Testis (tissue), 5 donors: ENCODE data around the gene SPAG17. TPM values are rescaled to one million over a fixed set of nuclear protein-coding genes. Genes with fewer than 3 reads are reported as not detected.

Source experiments
- DNase-seq: peaks from one replicate; pipeline ENCODE4 v3.0.0-alpha.2; 2019
- H3K27ac ChIP-seq, 2 donors: fragments of 200-600 bp; sonication (generic); one replicate each; pipeline ENCODE4 v1.5.1; 2019
- H3K27me3 ChIP-seq: fragments of 200-600 bp; sonication (generic); one replicate; pipeline ENCODE4 v1.5.1; 2019
- H3K36me3 ChIP-seq: fragments of 200-600 bp; sonication (generic); one replicate; pipeline ENCODE4 v1.5.1; 2017; ENCODE audit warnings: low read depth; ENCODE audit errors: missing control alignments
- H3K4me1 ChIP-seq: fragments of 200-600 bp; sonication (generic); one replicate; pipeline ENCODE4 v1.5.1; 2019
- H3K4me3 ChIP-seq, 2 donors: fragments of 200-600 bp; sonication (generic); one replicate each; pipeline ENCODE4 v1.5.1; 2017 to 2019
- H3K9me3 ChIP-seq: fragments of 200-600 bp; sonication (generic); one replicate; pipeline ENCODE4 v1.5.1; 2017
- POLR2A ChIP-seq: fragments of 450-650 bp; IDR thresholded peaks from one replicate; pipeline ENCODE4 v1.6.1; 2017; ENCODE audit warnings: antibody characterized with exemption, mild to moderate bottlenecking, moderate library complexity
- WGBS, 2 donors: methylation state at CpG; one replicate each; pipeline ENCODE4 v1.1.5; 2018; 5-methylcytosine and 5-hydroxymethylcytosine counted together
- intact Hi-C: fragments of 100-400 bp; cut with DNase I; formaldehyde crosslinking; loops from one replicate; pipeline ENCODE4 v1.15.1; 2023; ENCODE audit warnings: low total_unique reads
- long read RNA-seq, 2 donors: transcript quantifications; one replicate each; lab custom pipeline, GENCODE V29; 2026
- polyA plus RNA-seq: library from polyadenylated mRNA; stranded (reverse); fragments of 350-450 nt; fragmentation: Illumina TruSeq; extraction: RNeasy Lipid Tissue Mini Kit (QIAGEN cat#74804); gene quantifications from one replicate; pipeline ENCODE4 v1.2.3, GENCODE V29; 2014; ENCODE audit warnings: low read depth, low replicate concordance; ENCODE audit not compliant: insufficient read depth
- total RNA-seq, 2 donors: library from RNA; depleted of rRNA; stranded (reverse); fragments of >200 nt; gene quantifications; one replicate each; pipeline ENCODE4 v1.2.3, GENCODE V29; 2016
- TF ChIP-seq, protein P1 (sequence below), 3 experiments: fragments of 450-650 bp in 2 of 3; fragments of 200-600 bp in 1 of 3; sonication (generic) in 1 of 3; IDR thresholded peaks; one replicate each; pipeline ENCODE4 v1.5.1; 2016 to 2019; ENCODE audit warnings: antibody characterized with exemption in 3 of 3, mild to moderate bottlenecking in 2 of 3, moderate library complexity in 1 of 3

Gene SPAG17
- 10 to 100 TPM; 34.6 to 95.7 TPM for total RNA-seq
- 38.7 TPM for polyA plus RNA-seq
- long read RNA-seq, donor 1, result 0 reads
- long read RNA-seq, donor 2, result 0 reads

GRCh38 chr1:118185084-118185832 lies at the start of gene SPAG17:
SPAG17 (minus strand) TSS chr1:118185228; CDS start chr1:118185157, 71 bp downstream.
- Histone ChIP-seq H3K9me3 (no peaks in the 10 kb centered on the region), H3K36me3 (no peaks in the 10 kb centered on the region), H3K27me3 (no peaks in the 10 kb centered on the region), H3K4me3 (peak within 1 kb of the TSS; percentile 46 to 60), H3K27ac (peak within 1 kb of the TSS; percentile 34 to 38), H3K4me1 (no peaks in the 10 kb centered on the region)
- WGBS, 2 donors, result 4 to 10% methylated on average over 21 to 30 of the region's 30 CpGs
- intact Hi-C loops, result no loop called here
- peak; percentile 89 for DNase-seq
- TF ChIP-seq POLR2A, result no peak
- TF ChIP-seq, protein P1, sequence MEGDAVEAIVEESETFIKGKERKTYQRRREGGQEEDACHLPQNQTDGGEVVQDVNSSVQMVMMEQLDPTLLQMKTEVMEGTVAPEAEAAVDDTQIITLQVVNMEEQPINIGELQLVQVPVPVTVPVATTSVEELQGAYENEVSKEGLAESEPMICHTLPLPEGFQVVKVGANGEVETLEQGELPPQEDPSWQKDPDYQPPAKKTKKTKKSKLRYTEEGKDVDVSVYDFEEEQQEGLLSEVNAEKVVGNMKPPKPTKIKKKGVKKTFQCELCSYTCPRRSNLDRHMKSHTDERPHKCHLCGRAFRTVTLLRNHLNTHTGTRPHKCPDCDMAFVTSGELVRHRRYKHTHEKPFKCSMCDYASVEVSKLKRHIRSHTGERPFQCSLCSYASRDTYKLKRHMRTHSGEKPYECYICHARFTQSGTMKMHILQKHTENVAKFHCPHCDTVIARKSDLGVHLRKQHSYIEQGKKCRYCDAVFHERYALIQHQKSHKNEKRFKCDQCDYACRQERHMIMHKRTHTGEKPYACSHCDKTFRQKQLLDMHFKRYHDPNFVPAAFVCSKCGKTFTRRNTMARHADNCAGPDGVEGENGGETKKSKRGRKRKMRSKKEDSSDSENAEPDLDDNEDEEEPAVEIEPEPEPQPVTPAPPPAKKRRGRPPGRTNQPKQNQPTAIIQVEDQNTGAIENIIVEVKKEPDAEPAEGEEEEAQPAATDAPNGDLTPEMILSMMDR (IDR thresholded peaks at IDR 0.05), result no peak

DNA sequence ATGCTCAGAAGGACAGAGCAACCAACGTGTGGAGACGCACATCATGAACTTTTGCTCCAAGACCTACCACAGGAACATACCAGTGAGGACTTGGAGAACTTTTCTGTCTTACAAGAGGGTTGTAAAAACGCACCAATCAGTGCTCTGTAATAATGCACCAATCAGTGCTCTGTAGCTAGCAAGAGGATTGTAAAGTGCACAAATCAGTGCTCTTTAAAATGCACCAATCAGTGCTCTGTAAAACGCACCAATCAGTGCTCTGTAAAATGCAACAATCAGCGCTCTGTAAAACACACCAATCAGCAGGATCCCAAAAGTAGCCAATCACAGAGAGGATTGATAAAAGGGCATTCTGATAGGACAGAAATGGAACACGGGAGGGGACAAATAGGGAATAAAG lies 40.4 kb upstream of the SPAG17 start:
- 80 to 86% methylated on average over 6 of the region's 6 CpGs for WGBS, 2 donors
- no peaks in the 10 kb centered on the region for H3K27me3 ChIP-seq
- intact Hi-C loops, result no loop called here
- no peaks in the 10 kb centered on the region for H3K4me1 ChIP-seq
- no peak for DNase-seq
- no peaks in the 10 kb centered on the region for H3K36me3 ChIP-seq
- H3K27ac ChIP-seq, result no peak overlapping the region
- no peak overlapping the region for H3K4me3 ChIP-seq
- TF ChIP-seq POLR2A, result no peak
- TF ChIP-seq, protein P1 (IDR thresholded peaks at IDR 0.05), result no peak
- no peaks in the 10 kb centered on the region for H3K9me3 ChIP-seq

DNA sequence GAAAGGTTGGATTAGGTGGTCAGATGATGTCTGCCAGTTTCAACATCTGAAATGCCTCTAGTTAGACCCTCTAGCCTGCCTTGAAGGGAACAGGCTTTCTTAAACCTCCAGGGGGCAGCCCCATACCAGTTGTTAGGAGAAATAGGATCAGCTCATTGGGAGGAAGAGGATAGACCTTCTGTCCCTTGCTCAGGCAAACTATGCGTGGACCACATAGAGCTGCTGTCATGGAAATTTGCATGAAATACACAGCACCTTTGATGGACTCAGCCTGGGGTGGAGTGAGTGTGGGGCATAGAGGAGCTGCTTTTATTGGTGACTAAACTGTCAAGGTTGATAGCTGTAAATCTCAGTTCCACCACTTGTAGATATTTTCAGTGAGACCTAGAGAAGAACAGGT lies 38.4 kb upstream of the SPAG17 start:
- H3K27ac ChIP-seq, result no peak overlapping the region
- no peaks in the 10 kb centered on the region for H3K36me3 ChIP-seq
- no peaks in the 10 kb centered on the region for H3K4me1 ChIP-seq
- intact Hi-C loops, result no loop called here
- peak; percentile 17 for DNase-seq
- no peaks in the 10 kb centered on the region for H3K9me3 ChIP-seq
- TF ChIP-seq, protein P1 (IDR thresholded peaks at IDR 0.05), result no peak
- no peak for TF ChIP-seq POLR2A
- no peaks in the 10 kb centered on the region for H3K27me3 ChIP-seq
- H3K4me3 ChIP-seq, result no peak overlapping the region
- WGBS, 2 donors, result 47 to 71% methylated on average over 1 of the region's 1 CpG

GRCh38 chr1:118219438-118219837 lies 34.4 kb upstream of the SPAG17 start:
- TF ChIP-seq POLR2A, result no peak
- TF ChIP-seq, protein P1 (IDR thresholded peaks at IDR 0.05), result no peak
- H3K27ac ChIP-seq, result no peak overlapping the region
- WGBS, 2 donors, result 90 to 94% methylated on average over 2 of the region's 2 CpGs
- no peak overlapping the region for H3K4me3 ChIP-seq
- H3K4me1 ChIP-seq, result no peaks in the 10 kb centered on the region
- H3K36me3 ChIP-seq, result no peaks in the 10 kb centered on the region
- no peaks in the 10 kb centered on the region for H3K9me3 ChIP-seq
- no peaks in the 10 kb centered on the region for H3K27me3 ChIP-seq
- intact Hi-C loops, result no loop called here
- no peak for DNase-seq
